ENCODE data around the gene TTYH2. TPM values are rescaled to one million over a fixed set of nuclear protein-coding genes. Genes with fewer than 3 reads are reported as not detected.

Gene TTYH2
- total RNA-seq, 1 experiment from 2014 or later: 1.3 TPM

DNA sequence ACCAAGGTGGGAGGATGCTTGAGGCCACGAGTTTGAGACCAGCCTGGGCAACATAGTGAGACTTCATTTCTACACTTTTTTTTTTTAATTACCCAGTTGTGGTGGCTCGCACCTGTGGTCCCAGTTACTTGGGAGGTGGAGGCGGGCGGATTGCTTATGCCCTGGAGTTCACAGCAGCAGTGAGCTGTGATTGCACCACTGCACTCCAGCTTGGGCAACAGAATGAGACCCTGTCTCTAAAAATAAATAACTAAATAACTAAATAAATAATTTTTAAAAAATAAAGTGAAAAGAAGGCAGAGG lies 70.0 kb downstream of the TTYH2 start:
- no peak for DNase-seq (ENCODE audit: low spot score)

DNA sequence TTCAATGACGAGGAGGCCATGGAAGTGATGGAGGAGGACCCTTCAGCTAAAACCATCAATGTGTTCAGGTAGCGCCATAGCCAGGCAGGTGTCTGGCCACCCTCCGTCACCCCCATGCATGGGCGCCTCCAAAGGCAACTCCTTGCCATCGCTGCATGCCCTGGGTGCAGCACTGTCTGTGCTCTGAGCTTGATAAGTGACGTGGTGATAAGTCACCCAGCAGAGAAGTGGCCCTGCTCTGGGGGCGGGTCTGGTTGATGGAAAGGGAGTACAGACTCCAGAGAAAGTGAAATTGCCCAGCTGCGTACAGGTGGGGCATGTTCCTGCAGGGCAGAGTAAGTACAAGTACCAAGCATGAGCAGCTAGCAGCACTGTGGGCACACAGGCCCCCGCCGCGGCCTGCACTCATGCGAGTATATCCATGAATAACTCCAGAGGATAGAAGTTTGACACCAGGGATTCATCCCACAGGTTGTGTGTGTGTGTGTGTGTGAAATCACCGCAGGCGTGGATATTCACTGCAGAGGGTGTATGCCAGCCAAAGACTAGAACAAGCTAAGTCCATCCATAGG lies 73.7 kb downstream of the TTYH2 start:
- no peak for DNase-seq (ENCODE audit: low spot score)

DNA sequence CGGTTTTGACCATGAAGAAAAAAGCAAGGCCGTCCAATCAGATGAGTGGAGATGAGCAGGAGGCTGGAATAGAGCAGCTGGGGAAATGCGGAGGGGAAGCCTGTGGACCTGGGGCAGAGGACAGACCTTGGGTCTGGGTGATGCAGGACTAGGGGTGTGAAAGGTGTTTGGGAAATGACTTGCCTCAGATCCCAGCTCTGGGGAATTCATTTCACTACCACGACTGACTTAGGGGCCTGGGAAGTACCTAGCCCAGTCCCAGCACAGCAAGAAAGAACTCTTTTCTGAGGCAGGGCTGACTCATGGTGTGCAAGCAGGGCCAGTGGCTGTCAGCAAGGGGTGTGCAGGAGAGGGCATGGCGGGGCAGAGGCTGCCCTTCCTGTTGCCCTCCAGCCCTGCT lies 75.4 kb downstream of the TTYH2 start:
- DNase-seq (ENCODE audit: low spot score): peak; percentile 57

DNA sequence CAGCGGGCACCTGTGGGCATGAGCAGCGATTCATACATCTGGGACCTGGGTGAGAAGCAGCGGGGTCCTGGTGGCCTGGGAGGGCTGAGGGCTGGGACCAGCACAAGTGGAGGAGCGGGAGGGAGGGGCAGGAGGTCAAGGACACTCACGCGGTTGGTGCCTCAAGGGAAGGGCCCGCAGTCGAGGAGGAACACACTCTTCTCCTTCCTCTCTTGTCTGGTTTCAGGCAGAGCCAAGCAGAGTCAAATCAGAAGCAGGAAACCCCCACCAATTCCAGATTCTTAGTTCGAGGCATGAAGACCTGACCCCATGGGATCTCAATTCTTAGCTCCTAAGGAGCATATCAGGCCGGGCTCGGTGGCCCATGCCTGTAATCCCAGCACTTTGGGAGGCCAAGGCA lies 76.3 kb downstream of the TTYH2 start:
- DNase-seq (ENCODE audit: low spot score): no peak

DNA sequence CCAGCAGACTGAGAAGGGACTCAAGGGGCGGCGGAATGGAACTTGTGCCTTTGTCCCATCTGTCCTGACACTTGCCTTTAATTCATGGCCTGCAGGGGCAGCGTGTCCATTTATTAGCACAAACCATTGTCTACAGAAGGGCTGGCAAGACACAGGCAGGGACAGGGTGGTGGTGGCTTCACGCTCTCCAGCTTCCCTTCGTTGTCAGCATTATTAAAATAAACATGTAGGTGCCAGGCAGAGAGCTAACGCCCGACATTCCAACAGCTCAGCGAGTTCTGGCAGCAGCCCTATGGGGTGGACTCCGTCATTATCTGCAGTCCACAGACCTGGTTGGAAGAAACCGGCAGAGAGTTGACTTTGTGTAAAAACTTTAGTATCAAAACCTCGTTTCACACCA lies 77.0 kb downstream of the TTYH2 start:
- DNase-seq (ENCODE audit: low spot score): no peak

DNA sequence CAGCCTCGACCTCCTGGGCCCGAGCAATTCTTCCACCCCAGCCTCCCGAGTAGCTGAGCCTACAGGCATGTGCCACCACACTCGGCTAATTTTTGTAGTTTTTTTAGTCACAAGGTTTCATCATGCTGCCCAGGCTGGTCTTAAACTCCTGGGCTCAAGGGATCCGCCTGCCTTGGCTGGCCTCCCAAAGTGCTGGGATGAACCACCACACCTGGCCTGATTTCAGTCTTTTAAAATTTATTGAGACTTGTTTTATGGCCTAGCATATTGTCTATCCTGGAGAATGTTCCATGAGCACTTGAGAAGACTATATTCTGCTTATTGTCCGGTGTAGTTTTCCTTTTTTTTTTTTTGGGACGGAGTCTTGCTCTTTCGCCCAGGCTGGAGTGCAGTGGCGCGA lies 79.1 kb downstream of the TTYH2 start:
- no peak for DNase-seq (ENCODE audit: low spot score)

DNA sequence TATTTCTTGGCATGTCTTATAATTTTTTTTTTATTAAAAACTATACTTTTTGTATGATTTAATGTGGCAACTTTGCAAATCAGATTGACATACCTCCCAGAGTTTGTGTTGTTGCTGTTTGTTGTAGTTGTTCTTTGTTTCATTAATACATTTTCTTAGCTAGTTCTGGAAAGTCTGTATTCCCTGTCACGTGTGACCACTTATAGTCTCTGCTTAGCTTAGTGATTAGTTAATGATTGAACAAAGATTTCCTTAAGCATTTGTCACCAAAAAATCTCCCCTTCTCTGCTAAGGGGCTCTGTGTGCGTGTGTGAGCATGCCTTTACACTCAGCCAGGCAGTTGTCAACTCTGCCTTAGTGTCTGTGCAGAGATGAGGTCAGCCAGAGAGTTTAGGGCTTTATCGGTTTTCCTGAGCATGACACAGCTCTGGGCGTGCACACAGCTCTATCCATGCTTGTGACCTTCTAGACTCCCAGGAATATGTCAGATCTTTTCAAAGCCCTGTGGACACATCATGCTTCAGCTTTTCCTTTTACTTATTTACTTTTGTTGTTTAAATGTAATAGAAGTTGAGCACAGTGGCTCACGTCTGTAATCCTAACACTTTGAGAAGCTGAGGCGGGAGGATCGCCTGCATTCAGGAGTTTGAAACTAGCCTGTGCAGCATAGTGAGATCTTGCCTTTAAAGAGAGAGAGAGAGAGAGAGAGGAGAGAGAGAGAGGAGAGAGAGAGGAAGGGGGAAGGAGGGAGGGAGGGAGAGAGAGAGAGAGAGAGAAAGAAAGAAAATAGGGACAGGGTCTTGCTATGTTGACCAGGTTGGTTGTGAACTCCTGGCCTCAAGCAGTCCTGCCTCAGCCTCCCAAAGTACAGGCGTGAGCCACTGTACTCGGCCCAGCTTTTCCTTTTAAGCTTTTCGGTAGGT lies 82.5 kb downstream of the TTYH2 start:
- peak; percentile 37 for DNase-seq (ENCODE audit: low spot score)

DNA sequence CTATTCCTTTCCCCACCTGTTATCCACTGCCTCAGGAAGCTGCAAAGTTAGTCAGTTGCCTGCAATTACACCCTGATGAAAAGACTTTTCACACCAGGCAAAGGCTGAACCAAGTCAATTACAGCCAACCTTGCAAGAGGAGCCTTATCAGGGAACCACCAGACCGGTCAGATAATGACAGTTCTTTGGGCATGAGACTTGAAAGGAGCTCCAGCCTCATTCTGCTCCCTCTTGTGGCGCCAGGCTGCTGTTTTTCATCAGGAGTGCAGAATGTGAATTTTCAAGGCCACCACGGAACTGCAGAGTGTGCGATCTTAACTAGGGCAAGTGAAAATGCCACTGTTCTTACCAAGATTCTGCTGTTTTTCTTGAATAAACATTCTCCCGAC lies 83.2 kb downstream of the TTYH2 start:
- DNase-seq (ENCODE audit: low spot score): peak; percentile 80

DNA sequence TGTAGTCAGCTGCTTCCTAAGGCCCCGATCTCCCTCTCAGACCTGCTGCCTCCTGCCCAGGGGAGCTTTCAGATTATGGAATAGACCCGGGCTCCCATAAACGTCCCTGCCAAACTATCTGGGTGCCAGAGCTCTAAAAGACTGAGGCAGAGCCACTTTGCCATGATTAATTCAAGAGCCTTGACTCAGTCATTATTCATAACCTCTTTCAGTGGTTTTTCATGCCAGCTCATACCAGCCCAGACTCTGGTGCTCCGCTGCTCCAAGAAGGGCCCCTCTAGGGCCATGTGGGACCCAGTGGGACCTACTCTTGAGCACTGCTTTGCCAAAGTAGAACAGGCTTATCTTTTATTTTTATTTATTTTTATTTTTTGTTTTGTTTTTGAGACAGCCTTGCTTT lies 84.6 kb downstream of the TTYH2 start:
- peak; percentile 79 for DNase-seq (ENCODE audit: low spot score)

DNA sequence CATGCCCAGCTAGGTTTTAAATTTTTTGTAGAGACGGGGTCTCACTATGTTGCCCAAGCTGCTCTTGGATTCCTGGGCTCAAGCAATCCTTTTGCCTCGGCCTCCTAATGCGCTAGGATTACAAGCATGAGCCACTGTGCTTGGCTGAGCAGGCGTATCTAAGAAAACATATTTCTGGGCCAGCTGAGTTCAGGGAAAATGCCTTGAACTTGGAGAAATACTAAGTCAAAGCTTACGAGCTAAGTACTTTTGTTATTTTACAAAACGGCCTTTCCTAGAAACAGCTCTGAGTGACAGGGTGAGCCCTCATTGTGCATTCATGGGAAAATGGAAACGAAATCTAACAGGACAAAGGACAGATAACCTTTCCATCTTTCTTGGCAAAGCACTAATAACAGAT lies 85.4 kb downstream of the TTYH2 start:
- no peak for DNase-seq (ENCODE audit: low spot score)

DNA sequence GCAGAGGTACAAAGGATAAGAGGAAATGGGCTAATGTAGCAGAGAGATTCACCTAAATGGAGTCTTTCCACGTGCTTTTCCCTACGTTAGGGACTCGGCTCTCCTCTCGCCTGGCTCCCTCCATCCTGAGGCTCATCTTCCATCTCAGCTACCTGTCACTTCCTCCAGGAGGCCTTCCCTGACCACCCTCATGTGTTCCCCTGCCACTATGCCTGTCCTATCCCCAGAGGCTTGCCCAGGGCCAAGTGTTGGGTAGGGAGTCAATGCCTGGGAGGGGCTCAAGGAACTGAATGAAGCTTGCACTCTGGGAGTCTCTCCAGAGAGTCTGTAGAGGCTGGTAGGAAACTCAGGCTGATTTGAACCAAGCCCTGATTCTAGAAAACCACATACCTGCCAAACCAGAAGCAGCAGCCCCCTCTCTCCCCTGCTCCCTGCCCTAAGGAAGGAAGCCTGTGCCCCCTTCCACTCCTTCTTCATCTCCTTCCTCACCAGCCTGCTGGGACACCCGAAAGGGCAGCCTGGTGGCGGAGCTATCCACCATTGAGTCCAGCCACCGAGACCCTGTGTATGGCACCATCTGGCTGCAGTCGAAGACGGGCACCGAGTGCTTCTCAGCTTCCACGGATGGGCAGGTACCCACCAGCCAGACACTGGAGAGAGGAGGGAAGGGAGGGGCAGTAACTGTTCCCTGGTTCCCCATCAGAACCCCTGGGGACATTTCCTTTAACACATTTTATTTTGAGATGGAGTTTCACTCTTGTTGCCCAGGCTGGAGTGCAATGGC lies 86.0 kb downstream of the TTYH2 start:
- DNase-seq (ENCODE audit: low spot score): no peak

DNA sequence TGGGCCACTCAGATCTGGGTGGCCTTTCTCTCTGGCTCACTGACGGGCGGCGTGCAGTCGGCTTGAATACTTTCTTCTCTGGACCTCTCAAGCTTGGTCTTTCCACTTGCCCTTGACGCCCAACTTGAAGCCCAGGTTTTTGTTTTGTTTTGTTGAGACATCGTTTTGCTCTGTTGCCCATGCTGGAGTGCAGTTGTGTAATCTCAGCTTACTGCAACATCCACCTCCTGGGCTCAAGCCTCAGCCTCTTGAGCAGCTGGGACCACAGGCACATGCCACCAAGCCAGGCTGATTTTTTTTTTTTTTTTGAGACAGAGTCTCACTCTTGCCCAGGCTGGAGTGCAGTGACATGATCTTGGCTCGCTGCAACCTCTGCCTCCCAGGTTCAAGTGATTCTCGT lies 89.9 kb downstream of the TTYH2 start:
- no peak for DNase-seq (ENCODE audit: low spot score)

DNA sequence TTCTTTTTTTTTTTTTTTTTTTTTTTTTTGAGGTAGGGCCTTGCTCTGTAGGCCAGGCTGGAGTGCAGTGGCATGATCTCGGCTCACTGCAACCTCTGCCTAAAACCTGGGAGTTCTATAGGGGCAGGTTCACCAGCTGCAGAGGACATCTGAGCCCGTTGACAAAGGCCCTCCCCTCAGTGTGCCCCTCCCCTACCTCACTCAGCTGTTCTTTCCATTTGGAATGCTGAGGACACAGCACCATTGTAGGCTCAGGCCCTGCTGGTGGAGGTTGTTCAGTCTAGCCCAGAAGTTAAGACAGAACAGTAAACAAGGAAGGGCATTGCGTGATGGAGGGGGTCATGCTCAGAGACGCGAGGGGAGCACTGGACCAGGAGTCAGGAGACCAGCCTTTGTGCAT lies 90.8 kb downstream of the TTYH2 start:
- no peak for DNase-seq (ENCODE audit: low spot score)

DNA sequence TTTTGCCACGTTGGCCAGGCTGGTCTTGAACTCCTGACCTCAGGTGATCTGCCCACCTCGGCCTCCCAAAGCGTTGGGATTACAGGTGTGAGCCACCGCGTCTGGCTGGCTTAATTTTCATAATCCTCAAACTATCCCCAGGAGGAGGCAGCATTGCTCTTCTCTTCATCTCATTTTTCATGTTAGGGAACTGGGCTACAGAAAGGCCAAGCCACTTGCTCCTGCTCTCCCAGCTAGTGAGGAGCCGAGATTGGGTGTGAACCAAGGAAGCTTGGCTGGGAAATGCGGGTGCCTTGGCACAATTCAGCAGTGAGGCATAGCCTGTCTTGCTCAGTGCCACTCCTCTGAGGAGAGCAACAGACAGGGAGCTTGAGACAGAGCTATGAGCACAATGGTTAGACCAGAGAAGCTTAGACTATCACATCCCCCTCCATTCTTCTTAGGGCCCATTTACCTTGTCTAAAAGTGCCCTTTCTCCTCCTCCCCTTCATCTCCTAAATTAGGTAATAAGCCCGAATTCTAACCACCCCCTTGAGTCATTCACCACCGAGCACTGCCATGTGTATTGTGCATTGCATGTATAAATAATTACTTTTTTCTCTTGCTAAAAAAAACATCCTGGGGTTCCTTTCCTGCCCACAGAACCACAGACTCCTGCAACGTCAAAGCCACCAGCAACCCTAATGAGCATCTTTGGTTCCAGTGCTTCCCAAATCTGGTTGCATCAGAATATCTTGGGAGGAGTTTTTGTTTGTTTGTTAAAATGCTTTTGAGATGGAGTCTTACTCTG lies 92.7 kb downstream of the TTYH2 start:
- peak; percentile 37 for DNase-seq (ENCODE audit: low spot score)

DNA sequence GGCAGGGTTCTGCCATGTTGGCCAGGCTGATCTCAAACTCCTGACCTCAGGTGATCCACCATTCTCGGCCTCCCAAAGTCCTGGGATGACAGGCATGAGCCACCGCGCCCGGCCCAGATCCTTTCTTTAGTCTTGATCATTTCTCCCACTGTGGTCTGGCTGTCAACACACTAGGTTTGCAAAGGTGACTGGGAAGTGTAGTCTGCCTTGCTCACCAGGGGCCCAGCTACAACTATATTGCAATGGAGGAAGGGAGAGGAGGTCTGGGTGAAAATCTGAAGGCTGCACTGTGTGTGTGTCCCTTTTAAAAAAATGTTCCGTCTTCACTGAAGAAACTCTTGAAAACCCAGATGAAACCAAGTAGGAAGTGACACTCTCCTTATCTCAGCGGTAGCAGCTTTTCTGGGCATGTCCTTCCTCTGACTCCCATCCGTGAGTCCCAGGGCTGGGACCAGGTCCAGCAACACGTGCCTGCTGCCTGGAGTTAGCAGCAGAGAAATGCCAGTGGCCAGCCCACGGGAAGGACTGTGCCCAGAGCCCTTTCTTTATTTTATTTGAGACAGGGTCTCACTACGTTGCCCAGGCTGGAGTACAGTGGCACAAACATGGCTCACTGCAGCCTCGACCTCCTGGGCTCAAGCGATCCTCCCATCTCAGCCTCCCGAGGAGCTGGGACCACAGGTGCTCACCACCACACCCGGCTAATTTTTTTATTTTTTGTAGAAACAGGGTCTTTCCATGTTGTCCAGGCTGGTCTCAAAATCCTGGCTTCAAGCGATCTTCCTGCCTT lies 94.8 kb downstream of the TTYH2 start:
- peak; percentile 69 for DNase-seq (ENCODE audit: low spot score)

DNA sequence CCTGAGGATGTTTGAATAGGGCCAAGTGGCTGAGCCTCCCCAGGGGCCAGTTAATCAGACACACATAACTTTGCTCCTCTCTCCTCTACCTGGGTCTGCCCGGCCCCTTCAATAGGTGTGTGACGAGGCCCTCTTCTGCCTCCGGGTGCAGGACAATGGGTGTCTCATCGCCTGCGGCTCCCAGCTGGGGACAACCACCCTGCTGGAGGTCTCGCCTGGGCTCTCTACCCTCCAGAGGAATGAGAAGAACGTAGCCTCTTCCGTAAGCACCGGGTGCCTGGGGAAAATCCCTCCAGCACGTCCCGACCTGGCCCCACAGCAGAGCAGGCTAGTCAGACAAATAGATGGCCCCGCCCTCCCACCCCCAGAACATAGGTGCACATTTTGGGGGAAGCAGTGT lies 96.5 kb downstream of the TTYH2 start:
- no peak for DNase-seq (ENCODE audit: low spot score)

Other genes with a start within 250 kb of the TTYH2 start
- 351 and 1,058 TPM in 2 replicates for gene RPL38, start 9.9 kb upstream of the TTYH2 start, total RNA-seq (2014; rRNA removed; shearing (Covaris generic))
- not detected in 2 replicates for gene DNAI2, start 60.7 kb downstream of the TTYH2 start, total RNA-seq (2014; rRNA removed; shearing (Covaris generic))
- not detected in 2 replicates for gene KIF19, start 112.7 kb downstream of the TTYH2 start, total RNA-seq (2014; rRNA removed; shearing (Covaris generic))
- gene BTBD17, start 148.3 kb downstream of the TTYH2 start, total RNA-seq (2014; rRNA removed; shearing (Covaris generic)): not detected in 2 replicates
- gene GPR142, start 153.9 kb downstream of the TTYH2 start, total RNA-seq (2014; rRNA removed; shearing (Covaris generic)): not detected in 2 replicates
- 2.7 and 5.9 TPM in 2 replicates for gene GPRC5C, start 218.5 kb downstream of the TTYH2 start, total RNA-seq (2014; rRNA removed; shearing (Covaris generic))

All from A172 (cell line).